Measurements from ENCODE around the gene TMEM132E.
"Not testable (repeated sequence)": the region's sequence is repeated elsewhere in the genome, so short reads cannot be mapped to it uniquely, and the experiment has no call there.

TMEM132E gene, protein sequence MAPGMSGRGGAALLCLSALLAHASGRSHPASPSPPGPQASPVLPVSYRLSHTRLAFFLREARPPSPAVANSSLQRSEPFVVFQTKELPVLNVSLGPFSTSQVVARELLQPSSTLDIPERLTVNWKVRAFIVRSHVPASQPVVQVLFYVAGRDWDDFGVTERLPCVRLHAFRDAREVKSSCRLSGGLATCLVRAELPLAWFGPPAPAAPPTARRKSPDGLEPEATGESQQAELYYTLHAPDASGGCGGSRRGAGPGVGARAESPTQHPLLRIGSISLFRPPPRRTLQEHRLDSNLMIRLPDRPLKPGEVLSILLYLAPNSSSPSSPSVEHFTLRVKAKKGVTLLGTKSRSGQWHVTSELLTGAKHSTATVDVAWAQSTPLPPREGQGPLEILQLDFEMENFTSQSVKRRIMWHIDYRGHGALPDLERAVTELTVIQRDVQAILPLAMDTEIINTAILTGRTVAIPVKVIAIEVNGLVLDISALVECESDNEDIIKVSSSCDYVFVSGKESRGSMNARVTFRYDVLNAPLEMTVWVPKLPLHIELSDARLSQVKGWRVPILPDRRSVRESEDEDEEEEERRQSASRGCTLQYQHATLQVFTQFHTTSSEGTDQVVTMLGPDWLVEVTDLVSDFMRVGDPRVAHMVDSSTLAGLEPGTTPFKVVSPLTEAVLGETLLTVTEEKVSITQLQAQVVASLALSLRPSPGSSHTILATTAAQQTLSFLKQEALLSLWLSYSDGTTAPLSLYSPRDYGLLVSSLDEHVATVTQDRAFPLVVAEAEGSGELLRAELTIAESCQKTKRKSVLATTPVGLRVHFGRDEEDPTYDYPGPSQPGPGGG (N-terminal part only)

DNA sequence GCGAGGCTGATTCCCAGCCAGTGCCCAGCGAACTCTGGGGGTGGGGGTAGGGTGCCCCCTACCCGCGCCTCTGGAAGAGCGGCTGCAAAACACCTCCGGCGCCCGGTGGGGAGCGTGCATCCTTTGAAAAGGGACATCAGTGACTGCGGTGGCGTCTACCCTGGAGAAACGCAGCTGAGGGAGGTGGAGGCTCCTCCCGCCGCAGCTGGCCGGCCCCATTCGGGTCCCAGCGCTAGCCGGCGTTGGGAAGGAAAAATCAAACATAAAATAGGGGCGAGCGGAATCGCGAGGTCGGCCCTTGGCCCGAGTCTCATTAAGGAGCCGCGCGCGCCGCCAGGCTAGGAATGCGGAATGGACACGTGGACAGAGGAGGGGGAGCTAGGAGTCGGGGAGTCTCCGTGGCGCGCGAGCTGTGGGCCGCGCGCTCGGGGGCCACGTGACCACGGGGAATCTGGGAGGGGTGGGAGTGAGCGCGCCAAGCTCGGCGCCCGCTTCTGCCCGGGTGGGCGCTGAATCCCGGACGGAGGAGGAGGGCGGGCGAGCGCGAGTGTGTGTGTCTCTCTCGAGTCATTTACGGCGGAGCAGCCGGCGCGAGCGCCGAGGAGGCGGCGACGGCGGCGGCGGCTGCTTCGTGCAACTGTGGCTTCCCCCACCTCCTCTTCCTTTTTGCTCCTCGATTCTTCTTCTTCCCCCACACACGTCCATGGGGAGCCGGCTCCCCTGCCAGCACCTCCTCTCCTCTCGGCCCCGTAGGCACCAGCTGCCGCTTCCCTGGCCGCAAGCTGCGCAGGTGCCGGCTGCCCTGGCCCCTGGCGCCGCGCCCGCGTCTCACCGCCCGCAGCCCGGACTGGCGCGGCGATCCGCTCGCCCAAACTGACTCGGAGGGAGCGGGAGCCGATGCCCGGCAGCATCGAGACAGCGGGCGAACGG is at the start of gene TMEM132E:
TSS of gene TMEM132E (plus strand) at position 566 of the 930 bp plus-strand sequence. CDS start 1,495 bp downstream, outside the sequence.
- DNase-seq, result peak; percentile 67

DNA sequence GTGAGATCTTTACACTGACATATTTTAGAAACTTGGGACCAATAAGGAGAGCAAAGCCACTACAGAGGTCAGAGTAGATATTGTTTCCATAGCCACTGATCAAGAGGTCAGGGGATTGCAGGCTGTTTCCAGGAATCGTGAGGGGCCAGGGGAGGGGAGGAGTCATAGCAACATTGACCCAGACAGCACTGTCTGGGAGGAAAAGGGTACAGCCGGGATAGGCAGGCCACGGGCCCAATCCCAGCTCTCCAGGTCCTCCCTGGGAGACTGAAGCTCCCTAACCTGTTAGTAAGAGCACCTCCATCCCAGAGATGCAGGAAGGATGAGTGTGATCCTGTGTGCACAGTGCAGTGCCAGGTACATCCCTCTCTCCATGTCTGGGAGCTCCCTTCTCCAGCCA is 48.5 kb upstream of the TMEM132E start:
- DNase-seq, result no peak

DNA sequence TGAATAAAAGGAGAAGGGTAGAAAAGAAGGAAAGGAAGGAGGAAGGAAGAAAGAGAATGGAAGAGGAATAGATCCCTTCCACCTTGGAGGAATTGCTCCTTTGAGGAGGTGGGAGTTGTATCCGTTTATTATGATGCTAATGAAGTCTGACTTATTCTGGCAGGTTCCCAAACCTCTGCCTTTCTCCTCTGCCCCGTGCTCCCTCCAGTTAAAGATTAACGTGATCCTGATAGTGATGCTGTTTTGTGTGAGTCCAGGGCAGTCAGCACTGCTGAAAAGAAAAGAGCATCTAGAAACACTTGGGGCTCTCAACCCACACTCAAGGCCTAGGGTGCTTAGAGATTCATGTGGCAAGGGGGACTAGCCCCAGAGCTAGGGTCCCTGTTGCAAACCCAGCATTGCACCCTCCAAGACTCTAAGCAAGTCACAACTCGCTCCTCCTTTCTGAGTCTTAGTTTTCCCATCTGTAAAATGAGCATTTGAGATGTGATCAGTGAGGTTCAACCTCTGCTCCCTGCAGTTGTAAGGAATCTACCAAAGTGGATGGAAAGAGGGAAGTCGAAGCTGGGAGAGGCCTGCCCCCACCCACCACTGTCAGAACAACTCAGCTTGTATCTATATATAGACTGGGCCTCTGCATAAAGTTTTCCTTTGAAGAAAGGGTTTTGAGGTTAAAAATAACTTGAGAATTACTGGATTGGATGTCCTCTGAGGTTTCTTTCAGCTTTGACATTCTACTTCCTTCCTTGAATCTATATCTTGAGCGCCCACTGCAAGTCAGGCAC is 46.9 kb upstream of the TMEM132E start:
- no peak for DNase-seq

DNA sequence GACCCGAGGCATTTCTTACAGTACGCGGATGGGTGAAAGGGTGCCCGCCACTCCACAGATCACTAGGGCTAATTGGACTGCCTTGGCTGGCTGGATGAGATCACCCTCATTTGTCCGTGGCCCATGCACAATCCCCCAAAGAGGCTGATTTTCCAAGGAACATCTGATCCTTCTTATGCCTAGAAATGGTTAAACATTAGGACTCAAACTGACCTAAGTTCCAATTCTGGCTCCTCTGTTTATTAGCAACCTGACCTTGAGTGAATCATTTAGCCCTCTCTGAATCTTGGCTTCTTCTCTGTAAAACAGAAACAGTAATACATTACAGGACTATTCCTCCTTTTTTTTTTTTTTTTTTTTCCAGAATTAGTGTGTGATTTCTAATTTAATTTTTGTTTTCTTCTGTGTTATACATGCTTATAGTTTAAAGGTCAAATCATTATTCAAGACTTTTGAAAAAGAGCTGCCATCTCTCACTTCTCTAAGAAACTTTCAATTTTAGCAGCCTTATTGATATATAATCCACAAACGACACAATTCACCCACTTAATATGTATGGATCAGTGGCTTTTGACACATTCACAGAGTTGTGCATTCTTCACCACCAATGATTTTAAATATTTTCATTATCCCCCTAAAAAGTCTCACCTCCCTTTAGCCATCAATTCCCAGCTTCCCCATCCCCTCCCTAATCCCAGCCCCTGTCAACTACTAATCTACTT is 45.4 kb upstream of the TMEM132E start:
- DNase-seq, result no peak

DNA sequence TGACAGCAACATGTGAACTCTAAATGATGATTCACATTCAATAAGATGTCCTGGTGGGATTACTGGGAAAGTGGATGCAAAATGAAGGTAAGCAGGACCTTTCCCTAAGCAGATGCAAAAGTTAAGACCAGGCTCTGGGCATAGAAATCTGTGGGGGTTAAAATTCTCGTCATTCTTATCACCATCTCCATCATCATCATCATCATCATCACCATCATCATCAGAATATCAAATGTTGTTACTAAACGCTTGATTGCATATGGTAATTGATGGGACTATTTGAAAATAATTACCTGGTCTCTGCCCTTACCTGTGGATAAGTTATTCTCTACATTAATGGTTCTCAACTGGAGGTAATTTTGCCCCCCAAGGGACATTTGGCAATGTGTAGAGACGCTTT is 41.9 kb upstream of the TMEM132E start:
- no peak for DNase-seq

DNA sequence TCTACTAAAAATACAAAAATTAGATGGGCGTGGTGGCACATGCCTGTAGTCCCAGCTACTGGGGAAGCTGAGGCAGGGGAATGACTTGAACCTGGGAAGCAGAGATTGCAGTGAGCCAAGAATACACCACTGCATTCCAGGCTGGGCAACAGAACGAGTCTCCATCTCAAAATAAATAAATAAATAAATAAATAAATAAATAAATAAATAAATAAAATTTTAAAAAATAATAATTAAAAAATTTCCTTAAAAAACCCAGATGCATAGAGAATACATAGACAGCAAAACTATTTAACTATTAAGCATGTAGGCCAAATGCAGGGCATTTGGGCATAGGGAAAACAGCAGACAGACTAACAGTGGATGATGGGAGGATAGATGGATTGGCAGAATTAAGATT is 40.8 kb upstream of the TMEM132E start:
- not testable (repeated sequence) for DNase-seq

DNA sequence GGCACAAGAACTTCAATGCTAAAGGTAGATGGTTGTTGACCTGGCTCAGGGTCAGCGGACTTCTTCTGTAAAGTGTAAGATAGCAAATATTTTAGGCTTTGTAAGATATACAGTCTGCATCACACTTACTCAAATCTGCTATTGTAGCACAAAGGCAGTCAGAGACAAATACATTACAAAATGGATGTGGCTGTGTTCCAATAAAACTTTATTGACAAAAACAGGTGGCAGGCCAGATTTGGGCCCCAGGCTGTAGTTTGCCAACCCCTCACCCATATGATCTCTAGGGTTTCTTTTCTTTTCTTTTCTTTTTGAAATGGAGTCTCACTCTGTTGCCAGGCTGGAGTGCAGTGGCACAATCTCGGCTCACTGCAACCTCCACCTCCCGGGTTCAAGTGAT is 39.5 kb upstream of the TMEM132E start:
- DNase-seq, result no peak

DNA sequence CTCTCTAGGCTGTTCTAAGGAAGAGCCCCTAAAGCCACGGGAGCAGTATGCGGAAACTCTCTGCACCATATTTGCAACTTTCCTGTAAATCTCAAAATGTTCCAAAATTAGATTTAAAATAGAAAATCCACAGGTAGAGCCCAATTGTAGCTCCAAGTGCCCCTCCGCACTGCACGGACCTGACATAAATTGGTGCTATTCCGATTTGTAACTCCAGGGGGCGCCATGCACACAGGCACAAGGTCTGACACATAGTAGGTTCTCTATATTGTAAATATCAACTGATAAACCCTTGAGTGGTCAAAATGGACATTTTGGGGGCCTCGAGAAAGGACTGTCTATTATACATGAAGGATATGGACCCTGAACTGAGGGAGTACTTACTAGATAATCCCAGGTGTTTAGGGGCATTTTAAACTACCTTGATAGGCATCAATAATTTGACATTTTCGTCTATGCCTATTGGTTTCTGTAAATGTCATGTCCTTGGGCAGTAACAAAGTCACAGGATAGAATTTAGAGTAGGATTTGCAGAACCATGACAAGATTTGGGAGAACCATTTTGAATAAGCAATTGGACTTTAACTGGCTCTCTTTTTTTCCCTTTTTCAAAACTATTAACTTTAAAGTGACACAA is 36.6 kb upstream of the TMEM132E start:
- no peak for DNase-seq

DNA sequence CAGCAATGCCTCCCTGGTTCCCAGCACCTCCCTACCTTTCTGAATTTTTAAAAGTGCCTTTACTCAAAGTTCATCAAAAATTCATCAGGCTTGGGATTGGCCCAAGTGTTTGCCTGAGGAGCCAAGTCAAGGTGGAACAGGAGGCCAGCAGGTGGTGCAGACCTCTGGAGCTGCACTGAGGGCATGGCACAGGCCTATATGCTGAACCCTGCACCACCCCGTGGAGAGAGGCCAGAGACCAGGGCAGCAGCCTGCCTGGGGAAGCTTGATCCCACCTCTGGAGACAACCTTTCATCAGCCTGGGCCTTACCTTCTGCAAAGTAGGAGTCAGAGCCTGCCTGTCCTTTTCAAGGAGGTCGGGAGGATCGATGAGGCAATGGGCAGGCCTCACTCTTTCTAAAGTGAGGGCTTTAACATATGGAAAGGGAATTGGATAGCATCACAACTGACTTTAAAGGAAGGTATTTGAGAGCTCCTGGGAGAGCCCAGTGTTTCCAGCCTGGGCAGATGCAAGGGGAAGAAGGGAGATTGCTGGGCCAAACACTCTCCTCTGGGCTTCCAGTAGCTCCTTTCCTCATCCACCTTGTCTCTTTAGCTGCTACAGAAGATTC is 31.8 kb upstream of the TMEM132E start:
- no peak for DNase-seq

DNA sequence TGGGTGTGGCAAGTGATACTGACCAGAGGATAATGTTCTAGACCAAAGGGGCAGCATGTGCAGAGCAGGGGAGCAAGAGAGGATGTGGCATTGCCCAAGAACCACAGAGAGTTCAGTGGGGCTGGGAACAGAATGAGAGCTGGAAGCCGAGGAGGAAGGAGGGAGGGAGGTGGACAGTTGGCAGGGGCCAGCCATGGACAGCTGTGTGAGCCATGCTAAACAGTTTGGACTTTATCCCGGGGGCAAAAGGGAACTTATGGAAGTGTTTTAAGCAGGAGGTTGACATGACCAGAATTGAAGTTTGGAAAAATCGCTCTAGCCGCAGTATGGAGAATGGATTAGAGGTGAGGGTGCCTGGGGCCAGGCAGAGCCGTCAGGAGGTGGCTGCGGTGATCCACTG is 29.4 kb upstream of the TMEM132E start:
- no peak for DNase-seq

DNA sequence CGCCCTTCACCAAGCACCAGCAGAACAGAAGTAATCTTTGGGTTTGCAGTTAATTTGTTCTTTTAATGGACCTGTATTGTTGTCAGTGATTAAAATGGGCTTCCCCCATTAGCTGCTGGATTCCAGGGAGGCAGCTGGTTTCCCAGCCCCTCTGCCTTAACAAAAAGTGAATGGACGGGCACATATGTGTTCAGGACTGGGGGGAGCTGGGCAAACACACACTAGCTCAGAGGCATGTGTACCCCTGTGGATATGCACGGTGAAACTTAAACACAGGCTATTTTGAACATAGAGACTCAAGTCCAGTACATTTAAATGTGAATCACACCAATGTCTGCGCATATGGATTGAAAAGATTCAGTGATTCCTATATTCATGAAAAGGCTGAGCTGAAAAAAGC is 25.5 kb upstream of the TMEM132E start:
- no peak for DNase-seq

DNA sequence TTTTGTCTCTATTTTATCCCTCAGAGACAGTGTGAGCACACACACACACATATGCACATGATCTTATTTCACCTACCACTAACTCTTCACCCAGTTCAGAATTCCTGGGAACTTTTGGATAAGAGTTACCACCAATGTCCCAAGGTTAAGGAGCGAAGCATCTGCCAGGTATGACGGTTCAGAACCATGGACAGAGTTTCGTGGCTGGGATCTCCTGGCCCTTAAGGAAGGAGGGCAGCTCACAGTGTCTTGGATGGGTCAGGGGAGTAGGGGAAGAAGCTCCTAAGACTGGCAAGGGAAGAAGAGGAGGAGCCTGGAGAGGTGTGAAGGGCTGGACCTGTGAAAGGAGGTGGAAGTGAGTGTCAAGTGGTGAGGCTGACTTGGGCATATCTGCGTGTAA is 23.0 kb upstream of the TMEM132E start:
- no peak for DNase-seq

DNA sequence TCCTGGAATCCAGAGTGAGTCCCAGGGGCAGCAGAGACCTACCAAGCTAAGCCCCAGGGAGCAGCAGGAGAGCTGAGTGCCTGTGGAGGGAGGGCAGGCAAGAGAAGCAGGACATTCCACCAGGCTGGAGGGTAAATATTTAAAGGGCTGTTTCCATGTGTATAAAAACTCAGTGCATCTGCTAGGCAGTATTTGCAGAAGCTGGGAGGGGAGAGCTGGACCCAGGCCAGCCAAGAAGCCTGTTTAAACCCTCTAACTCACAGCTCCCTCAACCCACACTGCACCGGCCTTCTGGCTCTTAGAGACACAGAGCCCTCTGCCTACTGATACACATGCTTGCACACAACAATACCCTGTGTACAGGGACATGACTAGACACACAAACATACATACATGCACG is 22.5 kb upstream of the TMEM132E start:
- no peak for DNase-seq

DNA sequence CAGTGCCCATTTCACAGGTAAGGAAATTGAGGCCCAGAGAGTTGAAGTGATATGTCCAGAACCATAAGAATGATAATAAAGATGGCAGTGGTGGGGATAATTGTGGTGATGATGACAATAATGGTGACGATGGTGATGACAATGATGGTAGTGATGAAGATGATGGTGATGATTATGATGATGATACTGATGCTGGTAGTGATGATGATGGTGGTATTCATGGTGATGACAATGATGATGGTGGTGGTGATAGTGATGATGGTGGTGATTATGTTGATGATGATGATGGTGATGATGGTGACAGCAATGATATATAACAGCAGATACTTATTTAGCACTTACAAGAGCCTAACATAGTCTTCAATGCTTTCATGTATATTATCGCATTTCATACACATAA is 18.1 kb upstream of the TMEM132E start:
- no peak for DNase-seq

DNA sequence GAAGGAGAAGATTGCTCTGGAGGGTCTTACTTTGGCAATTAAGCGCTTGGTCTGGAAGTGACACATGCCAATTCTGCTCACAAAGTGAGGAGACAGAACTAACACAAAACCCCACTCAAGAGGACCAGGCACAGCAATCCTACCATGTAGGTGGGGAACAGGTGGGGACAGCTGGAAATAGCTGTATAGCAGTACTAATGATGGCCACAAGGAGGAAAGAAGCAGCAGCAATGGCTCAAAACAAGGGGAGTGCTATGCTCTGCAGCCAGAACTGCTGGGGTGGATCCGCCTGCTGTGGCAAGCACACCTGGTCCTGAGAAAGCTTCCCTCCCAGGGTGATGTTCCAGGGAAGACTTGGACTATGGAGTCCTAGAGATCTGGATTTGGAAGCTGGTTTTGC is 17.0 kb upstream of the TMEM132E start:
- no peak for DNase-seq

DNA sequence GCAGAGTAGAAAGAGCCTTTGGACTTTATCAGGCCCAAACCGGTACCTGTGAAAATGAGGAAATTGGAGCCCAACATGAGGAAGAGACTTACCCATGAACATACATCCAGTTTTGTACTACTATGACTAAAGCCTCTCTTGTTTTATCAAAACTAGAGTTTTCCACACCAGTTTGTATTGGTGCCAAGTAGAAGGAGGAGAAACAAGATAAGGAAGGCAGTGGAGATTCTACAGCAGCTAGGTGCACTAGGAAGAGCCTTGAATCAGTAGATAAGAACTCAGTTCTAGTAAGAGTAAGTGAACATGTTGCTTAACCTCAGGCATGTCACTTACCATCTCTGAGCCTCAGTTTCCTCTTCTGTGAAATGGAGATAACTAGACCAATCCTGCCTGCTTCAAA is 13.7 kb upstream of the TMEM132E start:
- no peak for DNase-seq

DNA sequence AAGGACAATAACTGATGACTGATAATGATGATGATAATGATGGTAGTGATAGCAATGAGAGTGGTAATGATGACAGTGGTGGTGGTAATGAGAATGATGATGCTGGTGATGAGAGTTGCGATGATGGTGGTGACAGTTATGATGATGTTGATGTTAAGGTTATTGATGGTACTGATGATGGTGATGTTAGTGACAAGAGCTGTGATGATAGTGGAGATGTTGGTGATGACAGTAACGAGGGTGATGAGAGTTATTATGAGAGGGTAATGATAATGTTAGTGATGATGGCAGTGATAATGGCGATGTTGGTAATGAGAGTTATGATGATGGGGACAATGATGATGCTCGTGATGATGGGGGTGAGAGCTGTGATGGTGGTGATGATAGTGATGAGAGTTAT is 13.2 kb upstream of the TMEM132E start:
- no peak for DNase-seq

DNA sequence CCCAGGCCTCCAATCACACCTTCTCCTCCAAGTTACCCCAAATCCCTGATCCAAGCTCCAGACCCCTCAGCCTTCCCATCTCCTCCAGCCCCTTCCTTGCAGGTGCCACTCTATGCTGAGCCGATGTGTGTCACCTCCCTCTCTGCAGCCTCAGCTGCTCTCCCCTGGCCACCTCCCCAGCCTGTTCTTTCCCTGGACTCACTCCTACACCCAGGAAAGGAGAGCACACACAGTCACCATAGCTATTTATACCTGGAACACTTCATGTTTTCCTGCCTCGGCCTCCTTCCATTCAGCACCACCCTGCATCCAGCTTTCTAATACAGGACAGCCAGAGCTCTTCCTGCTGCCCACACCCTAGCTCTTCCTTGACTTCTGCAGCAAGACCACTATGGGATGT is 12.5 kb upstream of the TMEM132E start:
- no peak for DNase-seq

DNA sequence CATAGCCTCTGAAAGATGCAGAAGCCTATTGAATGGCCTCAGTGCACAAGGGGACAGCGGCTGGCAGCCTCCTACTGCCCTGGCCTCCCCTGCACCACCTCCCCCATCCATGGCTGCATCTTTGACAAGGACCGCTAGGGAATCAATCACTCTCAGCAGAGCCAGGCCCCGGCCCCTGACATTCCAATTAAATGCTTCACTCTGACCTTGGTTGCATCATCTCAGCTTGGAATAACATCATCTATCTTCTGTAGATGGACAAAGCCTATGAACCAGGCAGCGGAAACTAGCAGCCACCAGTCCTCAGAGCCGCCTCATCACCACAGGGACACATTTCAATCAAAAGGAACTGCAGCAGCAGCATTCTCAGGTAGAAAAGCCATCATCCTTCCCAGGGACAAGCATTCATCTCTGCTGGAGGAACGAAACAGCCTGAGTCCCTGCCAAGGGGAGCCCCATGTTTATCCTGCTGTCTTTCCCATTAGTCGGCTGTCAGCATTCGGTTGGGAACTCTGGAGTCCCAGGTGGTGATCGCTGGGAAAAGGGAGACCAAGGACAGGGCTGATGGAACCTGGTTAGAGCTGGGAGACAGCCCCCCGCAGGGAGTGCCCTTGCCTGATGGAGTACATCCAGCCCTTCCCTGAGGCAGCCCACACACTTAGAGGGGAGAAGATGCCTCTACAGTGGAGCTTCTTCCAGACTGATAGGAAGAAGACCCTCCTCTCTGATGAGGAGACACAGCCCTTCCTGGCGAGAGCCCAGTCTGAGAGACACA is 11.5 kb upstream of the TMEM132E start:
- DNase-seq, result no peak

DNA sequence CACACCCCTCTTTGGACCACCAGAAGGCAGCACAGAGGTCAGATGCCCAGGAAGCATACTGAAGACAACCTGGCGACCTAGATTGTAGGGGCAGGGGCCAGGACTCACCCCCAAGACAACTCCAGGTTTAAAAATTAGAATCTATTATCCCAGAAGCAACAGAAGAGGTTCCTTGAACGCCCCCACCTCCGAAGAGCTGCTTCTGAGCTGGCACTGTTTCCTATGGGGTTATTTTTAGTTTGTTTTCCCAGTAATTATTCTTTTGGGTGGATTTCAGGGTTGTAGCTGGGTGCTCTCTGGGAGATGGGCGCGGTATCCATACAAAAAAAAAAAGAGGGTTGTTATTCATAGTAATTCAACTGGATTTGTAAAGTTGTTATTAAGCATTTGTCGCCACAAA is 10.4 kb upstream of the TMEM132E start:
- DNase-seq, result no peak

Data from right forelimb (tissue), 1 donor.